ACHN (cell line): Measurements from ENCODE around the gene PGM2.
"Not testable (repeated sequence)": the region's sequence is repeated elsewhere in the genome, so short reads cannot be mapped to it uniquely, and the experiment has no call there.

Experiments used
- DNase-seq: peaks from one replicate; pipeline ENCODE4 v3.0.0-alpha.2; 2015
- in situ Hi-C: cut with HindIII; loops from 2 replicates; pipeline ENCODE4 v1.10.0; 2017; ENCODE audit warnings: low sequenced_read_pairs, low pct_ligation_motif_present, low pct_unique_long_range_greater_than_20kb

PGM2 gene

GRCh38 chr4:37812713-37813112 is 13.8 kb upstream of the PGM2 start:
- in situ Hi-C loops: no loop called here
- DNase-seq: peak; percentile 88

GRCh38 chr4:37815591-37815990 is 10.9 kb upstream of the PGM2 start:
- in situ Hi-C loops: no loop called here
- no peak for DNase-seq

- in situ Hi-C loops: no loop called here
- DNase-seq: no peak
Measured at GRCh38 chr4:37816006-37816405, 10.5 kb upstream of the PGM2 start.

- in situ Hi-C loops: no loop called here
- DNase-seq: no peak
Measured at GRCh38 chr4:37816719-37817118, 9.8 kb upstream of the PGM2 start.

- in situ Hi-C loops: no loop called here
- no peak for DNase-seq
Measured at GRCh38 chr4:37818752-37819151, 7.7 kb upstream of the PGM2 start.

- DNase-seq, in situ Hi-C loops: not testable (repeated sequence)
Measured at GRCh38 chr4:37820458-37820857, 6.0 kb upstream of the PGM2 start.

- in situ Hi-C loops: no loop called here
Measured at GRCh38 chr4:37821953-37822605, 4.4 kb upstream of the PGM2 start.

GRCh38 chr4:37825501-37825900 is 985 bp upstream of the PGM2 start:
- DNase-seq, in situ Hi-C loops: not testable (repeated sequence)

More at GRCh38 chr4:37821953-37822605, 4.4 kb upstream of the PGM2 start:
- no peak for DNase-seq

GRCh38 chr4:37825968-37826294 is 555 bp upstream of the PGM2 start:
- DNase-seq: no peak
- in situ Hi-C loops: no loop called here

- in situ Hi-C loops: no loop called here
- DNase-seq: peak; percentile 32
Measured at GRCh38 chr4:37827030-37827685, 672 bp downstream of the PGM2 start.

GRCh38 chr4:37827802-37828321 is 1.4 kb downstream of the PGM2 start:
- in situ Hi-C loops: no loop called here
- DNase-seq: no peak

GRCh38 chr4:37828843-37829242 is 2.4 kb downstream of the PGM2 start:
- DNase-seq: no peak
- in situ Hi-C loops: no loop called here

- DNase-seq: no peak
- in situ Hi-C loops: no loop called here
Measured at GRCh38 chr4:37830640-37831039, 4.2 kb downstream of the PGM2 start.

GRCh38 chr4:37835031-37835430 is 8.5 kb downstream of the PGM2 start:
- in situ Hi-C loops: no loop called here
- no peak for DNase-seq

- no peak for DNase-seq
Measured at GRCh38 chr4:37835806-37836205, 9.3 kb downstream of the PGM2 start.

GRCh38 chr4:37836274-37836673 is 9.8 kb downstream of the PGM2 start:
- in situ Hi-C loops: no loop called here
- DNase-seq: no peak

More at GRCh38 chr4:37835806-37836205, 9.3 kb downstream of the PGM2 start:
- in situ Hi-C loops: no loop called here

GRCh38 chr4:37836838-37837440 is 10.5 kb downstream of the PGM2 start:
- in situ Hi-C loops: no loop called here
- no peak for DNase-seq

GRCh38 chr4:37837446-37837845 is 11.0 kb downstream of the PGM2 start:
- in situ Hi-C loops: no loop called here

GRCh38 chr4:37839426-37839825 is 12.9 kb downstream of the PGM2 start:
- in situ Hi-C loops: no loop called here
- DNase-seq: no peak

More at GRCh38 chr4:37837446-37837845, 11.0 kb downstream of the PGM2 start:
- no peak for DNase-seq

- in situ Hi-C loops: no loop called here
- DNase-seq: no peak
Measured at GRCh38 chr4:37844204-37844603, 17.7 kb downstream of the PGM2 start.
